ENCODE measurements around the gene WDCP.
A peak's percentile ranks its signal among the peaks of the same experiment; 100 is the strongest.
"Not testable (repeated sequence)": the region's sequence is repeated elsewhere in the genome, so short reads cannot be mapped to it uniquely, and the experiment has no call there.

The WDCP gene, protein sequence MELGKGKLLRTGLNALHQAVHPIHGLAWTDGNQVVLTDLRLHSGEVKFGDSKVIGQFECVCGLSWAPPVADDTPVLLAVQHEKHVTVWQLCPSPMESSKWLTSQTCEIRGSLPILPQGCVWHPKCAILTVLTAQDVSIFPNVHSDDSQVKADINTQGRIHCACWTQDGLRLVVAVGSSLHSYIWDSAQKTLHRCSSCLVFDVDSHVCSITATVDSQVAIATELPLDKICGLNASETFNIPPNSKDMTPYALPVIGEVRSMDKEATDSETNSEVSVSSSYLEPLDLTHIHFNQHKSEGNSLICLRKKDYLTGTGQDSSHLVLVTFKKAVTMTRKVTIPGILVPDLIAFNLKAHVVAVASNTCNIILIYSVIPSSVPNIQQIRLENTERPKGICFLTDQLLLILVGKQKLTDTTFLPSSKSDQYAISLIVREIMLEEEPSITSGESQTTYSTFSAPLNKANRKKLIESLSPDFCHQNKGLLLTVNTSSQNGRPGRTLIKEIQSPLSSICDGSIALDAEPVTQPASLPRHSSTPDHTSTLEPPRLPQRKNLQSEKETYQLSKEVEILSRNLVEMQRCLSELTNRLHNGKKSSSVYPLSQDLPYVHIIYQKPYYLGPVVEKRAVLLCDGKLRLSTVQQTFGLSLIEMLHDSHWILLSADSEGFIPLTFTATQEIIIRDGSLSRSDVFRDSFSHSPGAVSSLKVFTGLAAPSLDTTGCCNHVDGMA

DNA sequence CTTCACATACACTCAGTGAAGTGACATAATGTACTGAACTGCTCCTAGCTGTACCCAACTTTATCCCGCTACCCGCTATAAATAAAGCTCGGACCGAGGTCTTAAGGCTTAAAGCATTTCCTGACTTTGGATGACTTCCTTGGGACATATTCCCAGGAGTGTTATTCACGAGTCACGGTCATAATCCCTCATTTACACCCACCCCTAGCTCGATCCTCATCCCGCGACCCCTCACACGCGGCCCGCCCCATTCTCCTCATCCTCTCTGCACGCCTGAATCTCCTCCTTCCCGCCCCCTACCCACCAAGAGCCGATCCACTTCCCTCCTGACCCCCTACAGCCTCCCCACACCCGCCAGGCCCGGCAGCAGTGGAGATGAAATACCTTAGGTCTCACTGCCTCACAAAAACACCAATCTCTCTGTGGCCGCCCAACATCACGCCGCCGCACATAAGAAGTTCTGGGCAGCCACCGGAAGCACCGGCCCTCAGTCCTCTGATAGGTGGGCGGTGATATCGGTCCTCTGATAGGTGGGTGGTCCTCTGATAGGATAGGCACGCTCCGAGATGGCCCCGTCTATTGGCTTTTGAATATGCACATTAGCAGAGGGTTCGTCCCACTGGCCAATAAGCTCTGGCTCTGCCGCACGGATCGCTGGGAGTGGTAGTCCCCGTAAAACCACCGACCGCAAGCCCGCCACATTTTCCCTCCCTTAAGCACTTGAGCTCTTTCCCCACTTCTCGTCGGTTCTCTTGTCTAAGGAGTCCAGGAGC, at the start of gene WDCP:
Gene WDCP, minus strand, starts transcription at position 462 of the 773 bp plus-strand sequence. CDS start 7,897 bp downstream, outside the sequence.
- TF ChIP-seq, protein P1, sequence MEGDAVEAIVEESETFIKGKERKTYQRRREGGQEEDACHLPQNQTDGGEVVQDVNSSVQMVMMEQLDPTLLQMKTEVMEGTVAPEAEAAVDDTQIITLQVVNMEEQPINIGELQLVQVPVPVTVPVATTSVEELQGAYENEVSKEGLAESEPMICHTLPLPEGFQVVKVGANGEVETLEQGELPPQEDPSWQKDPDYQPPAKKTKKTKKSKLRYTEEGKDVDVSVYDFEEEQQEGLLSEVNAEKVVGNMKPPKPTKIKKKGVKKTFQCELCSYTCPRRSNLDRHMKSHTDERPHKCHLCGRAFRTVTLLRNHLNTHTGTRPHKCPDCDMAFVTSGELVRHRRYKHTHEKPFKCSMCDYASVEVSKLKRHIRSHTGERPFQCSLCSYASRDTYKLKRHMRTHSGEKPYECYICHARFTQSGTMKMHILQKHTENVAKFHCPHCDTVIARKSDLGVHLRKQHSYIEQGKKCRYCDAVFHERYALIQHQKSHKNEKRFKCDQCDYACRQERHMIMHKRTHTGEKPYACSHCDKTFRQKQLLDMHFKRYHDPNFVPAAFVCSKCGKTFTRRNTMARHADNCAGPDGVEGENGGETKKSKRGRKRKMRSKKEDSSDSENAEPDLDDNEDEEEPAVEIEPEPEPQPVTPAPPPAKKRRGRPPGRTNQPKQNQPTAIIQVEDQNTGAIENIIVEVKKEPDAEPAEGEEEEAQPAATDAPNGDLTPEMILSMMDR (IDR thresholded peaks at IDR 0.05; ENCODE audit: low read depth, low read length), result no peak
- peak within 1 kb of the TSS; percentile 84 for H3K4me3 ChIP-seq (ENCODE audit: low read depth, low read length)

- H3K4me3 ChIP-seq (ENCODE audit: low read depth, low read length), result not testable (repeated sequence)
These were observed 48.0 kb upstream of the WDCP start for GRCh38 chr2:24095171-24095677.

DNA sequence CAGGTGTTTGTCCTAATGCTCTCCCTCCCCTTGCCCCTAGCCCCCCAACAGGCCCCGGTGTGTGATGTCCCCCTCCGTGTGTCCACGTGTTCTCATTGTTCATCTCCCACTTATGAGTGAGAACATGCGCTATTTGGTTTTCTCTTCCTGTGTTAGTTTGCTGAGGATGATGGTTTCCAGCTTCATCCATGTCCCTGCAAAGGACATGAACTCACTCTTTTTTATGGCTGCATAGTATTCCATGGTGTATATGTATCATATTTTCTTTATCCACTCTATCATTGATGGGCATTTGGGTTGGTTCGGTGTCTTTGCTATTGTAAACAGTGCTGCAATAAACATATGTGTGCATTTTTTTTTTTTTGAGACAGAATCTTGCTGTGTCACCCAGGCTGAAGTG, 46.1 kb upstream of the WDCP start:
- H3K4me3 ChIP-seq (ENCODE audit: low read depth, low read length), result not testable (repeated sequence)

- no peak overlapping the region for H3K4me3 ChIP-seq (ENCODE audit: low read depth, low read length)
- TF ChIP-seq, protein P1 (IDR thresholded peaks at IDR 0.05; ENCODE audit: low read depth, low read length), result no peak
These were observed 41.7 kb upstream of the WDCP start for GRCh38 chr2:24088821-24089359.

DNA sequence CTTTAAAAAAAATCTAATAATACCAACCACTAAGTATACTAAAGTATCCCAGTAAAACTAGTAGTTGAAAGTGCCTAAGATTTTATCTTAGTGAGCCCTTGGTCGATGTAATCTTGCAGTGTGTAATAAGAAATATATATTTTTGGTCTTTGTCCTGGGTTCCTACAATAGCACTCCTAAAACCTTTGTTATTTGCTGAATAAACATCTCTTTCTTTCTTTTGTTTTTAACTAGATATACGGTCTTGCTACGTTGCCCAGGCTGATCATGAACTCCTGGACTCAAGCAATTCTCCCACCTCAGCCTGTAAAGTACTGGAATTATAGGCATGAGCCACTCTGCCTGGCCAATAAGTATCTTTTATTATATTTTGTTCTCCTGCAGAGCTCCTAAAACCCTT, 39.8 kb upstream of the WDCP start:
- H3K4me3 ChIP-seq (ENCODE audit: low read depth, low read length), result no peak overlapping the region
- TF ChIP-seq, protein P1 (IDR thresholded peaks at IDR 0.05; ENCODE audit: low read depth, low read length), result no peak

- TF ChIP-seq, protein P1 (IDR thresholded peaks at IDR 0.05; ENCODE audit: low read depth, low read length), result no peak
- H3K4me3 ChIP-seq (ENCODE audit: low read depth, low read length), result no peak overlapping the region
These were observed 39.0 kb upstream of the WDCP start for GRCh38 chr2:24086241-24086640.

DNA sequence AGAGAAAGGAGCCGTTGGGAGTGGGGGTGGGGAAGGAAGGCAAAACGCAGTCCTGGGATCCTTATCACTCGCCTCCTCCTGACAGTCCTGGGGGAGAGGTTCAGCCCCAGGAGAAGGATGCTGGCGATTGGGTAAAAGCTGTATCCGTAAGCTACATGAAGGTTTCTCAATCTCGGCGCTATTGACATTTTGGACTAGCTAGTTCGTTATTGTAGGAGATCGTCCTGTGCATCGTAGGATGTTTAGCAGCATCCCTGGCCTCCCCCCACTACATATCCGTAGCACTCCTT, 38.0 kb upstream of the WDCP start:
- peak overlapping the region; percentile 73 for H3K4me3 ChIP-seq (ENCODE audit: low read depth, low read length)
- TF ChIP-seq, protein P1 (IDR thresholded peaks at IDR 0.05; ENCODE audit: low read depth, low read length), result no peak

Data from WI38 (cell line).